Hepatocyte (in vitro differentiated cells): ENCODE results near the gene SP7.
"Not testable (repeated sequence)": the region's sequence is repeated elsewhere in the genome, so short reads cannot be mapped to it uniquely, and the experiment has no call there.

ENCODE experiments used
- EZH2 ChIP-seq: fragments of 200-600 bp; sonication (generic); IDR thresholded peaks from 2 replicates; pipeline ENCODE4 v1.6.1; 2016; ENCODE audit warnings: antibody characterized with exemption, mild to moderate bottlenecking, borderline replicate concordance
- TF ChIP-seq, protein P1 (sequence below): fragments of 200-600 bp; sonication (generic); IDR thresholded peaks from 2 replicates; pipeline ENCODE4 v1.5.1; 2016; ENCODE audit warnings: antibody characterized with exemption, mild to moderate bottlenecking; ENCODE audit not compliant: poor library complexity

DNA sequence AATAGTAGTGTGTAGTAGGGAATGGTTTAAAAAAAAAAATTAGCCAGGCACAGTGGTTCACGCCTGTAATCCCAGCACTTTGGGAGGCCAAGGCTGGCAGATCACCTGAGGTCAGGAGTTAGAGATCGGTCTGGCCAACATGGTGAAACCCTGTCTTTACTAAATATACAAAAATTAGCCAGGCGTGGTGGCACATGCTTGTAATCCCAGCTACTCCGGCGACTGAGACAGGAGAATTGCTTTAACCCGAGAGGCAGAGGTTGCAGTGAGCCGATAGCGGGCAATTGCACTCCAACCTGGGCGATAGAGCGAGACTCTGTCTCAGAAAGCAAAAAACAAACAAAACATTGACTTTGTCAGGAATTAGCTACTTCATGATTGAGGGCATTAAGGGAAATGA lies 39.0 kb downstream of the SP7 start:
- TF ChIP-seq, protein P1, sequence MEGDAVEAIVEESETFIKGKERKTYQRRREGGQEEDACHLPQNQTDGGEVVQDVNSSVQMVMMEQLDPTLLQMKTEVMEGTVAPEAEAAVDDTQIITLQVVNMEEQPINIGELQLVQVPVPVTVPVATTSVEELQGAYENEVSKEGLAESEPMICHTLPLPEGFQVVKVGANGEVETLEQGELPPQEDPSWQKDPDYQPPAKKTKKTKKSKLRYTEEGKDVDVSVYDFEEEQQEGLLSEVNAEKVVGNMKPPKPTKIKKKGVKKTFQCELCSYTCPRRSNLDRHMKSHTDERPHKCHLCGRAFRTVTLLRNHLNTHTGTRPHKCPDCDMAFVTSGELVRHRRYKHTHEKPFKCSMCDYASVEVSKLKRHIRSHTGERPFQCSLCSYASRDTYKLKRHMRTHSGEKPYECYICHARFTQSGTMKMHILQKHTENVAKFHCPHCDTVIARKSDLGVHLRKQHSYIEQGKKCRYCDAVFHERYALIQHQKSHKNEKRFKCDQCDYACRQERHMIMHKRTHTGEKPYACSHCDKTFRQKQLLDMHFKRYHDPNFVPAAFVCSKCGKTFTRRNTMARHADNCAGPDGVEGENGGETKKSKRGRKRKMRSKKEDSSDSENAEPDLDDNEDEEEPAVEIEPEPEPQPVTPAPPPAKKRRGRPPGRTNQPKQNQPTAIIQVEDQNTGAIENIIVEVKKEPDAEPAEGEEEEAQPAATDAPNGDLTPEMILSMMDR, result not testable (repeated sequence)
- TF ChIP-seq EZH2, result not testable (repeated sequence)
